Hematopoietic multipotent progenitor cell treated with erythropoietin and hydrocortisone succinate and interleukin-3 and kit ligand, for 4 days (in vitro differentiated cells): ENCODE results near the gene PIK3R6.
"Not testable (repeated sequence)": the region's sequence is repeated elsewhere in the genome, so short reads cannot be mapped to it uniquely, and the experiment has no call there.

ENCODE experiments used
- DNase-seq: peaks from one replicate; pipeline ENCODE4 v3.0.0-alpha.2; 2015

Gene PIK3R6

DNA sequence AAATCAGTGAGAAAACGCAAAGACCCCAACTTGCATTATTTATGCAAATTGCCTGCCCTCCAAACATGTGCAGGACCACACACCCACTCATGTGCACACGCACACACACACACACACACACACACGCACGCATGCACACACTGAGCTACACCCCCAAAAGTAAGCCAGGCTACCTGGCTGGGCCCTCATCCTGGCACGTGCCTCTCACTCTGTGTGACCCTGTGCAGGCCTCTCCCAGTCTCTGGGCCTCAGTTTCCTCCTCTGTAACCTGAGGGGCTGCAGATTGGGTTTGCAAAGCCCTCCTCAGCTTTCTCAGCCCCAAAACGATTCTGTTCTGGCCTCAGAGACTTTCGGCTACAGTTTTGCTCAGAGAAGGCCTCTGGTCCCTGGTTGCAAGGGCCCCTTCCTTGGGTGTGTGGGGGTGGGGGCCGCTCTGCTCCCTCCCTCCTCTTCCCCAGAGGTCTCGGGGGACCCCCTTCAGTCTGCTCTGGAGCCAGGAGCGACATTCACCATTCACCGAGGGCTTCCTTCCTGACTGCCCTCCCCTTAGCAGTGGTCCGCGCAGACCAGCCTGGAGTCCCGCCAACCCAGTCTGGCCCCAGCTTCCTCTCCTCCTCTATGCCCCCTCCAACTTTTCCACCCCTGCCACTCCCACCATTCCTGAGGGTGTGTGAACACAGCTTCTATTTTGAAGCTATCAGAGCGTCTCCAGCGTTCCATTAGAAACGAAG, 5.4 kb upstream of the PIK3R6 start:
- no peak for DNase-seq

DNA sequence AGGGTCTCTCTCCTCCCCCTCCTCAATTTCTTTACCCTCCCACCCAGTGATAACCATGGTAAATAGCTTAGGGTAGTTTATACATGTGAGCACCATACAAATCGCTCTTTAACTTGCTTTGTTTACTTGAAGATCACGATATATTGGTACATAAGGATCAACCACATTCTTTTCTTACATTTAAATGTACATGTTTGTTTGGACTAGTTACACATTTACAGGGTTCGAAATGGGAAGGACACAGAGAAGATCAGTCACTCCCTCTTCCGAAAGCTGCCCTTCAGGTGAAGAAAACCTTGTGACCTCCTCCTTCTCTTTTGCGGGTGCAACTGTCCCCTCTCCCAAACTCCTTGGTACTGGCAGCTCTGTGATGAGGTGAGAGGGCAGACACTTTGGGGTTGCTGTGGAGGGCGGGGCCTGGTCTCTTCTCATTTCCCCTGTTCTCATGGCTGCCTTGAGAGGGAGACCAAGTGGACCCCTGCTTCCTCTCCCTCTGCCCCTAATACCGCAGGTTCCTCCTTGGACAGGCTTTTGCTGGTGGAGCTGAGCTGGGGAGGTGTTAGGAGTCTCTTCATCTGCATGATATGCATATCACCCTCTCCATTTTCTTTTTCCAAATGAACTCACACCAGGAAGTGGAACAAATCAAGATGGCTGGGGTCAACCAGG, 4.7 kb upstream of the PIK3R6 start:
- peak; percentile 72 for DNase-seq

DNA sequence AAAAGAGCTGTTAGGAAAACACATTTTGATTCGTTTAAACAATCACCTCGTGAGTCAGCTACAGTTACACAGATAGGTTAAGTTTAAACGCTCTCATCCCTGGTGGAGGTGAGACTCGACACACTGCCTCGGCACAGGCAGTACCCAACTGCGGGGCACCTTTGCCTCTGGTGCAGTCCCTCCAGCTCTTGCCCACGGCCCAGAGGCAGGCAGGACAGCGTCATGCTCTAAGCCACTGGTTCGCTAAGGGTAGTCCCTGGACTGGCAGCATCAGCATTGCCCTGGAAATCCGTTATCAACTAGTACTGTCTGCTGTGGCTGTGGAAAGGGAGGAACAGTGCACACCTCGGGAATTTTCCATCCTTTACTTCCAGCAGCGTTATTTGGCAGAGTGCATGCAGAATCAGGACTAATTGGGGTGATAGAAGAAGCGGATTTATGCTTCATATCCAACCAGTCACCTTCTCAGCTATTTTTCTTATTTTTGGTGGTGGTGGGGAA, 3.7 kb upstream of the PIK3R6 start:
- no peak for DNase-seq

DNA sequence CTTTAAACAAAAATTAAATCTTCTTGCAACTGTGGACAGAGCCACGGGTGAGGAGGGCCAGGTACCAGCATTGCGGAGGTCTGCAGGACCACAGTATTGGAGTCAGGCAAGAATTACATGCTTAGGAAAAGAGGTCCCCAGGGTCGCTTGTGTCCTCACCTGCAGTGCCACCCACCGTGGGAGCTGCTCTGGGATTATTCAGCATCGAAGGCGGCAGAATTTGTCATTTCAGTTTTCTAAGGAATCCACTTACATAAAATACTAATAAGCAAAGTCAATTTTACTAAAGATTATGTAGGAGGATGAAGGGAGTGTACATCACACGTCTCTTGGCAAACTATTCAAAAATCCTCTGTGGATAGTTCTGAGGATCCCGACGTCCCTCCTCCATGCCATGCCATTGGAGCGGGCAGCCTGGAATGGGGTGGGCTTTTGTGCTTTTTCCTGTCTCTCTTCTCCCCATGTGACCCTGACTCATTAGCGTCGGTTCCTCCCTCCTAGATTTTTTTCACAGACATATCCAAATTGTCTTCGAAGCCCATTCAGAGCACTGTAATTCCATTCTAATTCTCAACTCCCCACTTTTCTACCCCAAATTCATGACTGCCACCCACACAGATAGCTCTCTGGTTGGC, 3.0 kb upstream of the PIK3R6 start:
- no peak for DNase-seq

DNA sequence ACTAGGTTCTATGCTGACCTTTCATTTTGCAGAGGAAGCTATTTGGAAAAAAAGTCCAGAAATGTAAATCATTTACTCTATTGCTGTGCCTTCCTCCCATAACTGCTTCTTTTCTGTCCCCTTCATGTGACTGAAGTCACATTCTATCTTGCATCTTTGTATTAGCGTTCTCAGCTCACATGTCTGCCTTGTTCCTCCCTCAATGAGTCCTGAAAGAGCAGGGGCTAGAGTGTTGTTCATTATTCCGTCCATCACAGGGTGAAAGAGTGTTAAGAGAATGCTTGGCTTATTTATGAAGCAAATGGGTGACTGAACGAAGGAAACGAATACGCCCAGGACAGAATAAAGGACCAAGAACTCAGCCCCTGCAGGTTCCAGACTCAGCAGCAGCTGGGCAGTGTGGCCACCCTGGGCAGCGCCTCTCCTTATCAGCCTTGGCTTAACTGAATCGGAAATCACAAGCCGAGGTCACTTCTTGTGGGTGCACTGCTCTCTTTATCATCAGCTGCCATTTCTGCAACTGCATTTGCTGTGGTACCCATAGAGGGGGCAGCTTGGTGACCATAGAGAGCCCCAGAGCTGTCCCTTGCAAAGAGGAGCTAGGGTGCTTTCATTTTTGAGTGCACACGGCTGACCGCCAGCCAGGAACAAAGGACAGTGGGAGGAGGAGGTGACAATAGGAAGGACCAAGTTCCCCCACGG, 1.8 kb upstream of the PIK3R6 start:
- peak; percentile 64 for DNase-seq

DNA sequence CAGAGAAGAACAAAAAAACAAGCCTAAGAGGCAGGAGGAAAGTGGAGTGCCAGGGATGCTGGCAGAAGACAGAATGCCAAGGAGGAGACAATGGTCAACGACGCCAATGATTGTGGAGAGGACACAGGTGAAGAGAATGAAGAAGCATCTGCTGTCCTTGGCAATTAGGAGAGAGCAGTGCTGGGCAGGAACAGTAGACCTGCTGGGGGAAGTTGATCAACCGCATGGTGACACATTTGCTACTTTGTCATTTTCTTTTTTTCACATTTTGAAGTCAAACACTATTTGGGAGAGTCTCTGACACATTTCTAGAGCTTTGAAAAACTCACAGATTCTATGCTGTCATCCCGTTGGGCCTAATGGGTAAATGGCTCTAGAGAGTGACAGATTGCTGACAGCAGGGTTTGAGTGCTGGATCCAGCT, 1.1 kb upstream of the PIK3R6 start:
- peak; percentile 31 for DNase-seq

DNA sequence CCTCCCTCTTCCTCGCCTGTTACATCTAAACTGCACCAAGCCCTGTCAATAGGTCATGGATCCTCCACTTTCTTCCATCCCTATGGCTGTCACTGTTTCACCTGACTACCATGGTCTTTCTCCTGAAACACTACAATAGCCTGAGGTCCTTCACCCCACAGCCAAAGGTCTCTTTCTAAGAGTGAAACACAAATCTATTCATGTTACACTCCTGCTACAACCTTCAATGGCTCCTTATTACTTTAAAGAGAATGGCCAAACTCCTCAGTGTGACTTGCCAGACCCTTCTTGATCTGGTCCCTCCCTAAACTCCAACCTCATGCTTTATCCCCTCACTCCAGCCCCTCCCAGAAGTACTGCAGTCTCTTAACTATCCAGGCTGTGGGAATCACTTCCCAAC, 618 bp upstream of the PIK3R6 start:
- DNase-seq, result no peak

DNA sequence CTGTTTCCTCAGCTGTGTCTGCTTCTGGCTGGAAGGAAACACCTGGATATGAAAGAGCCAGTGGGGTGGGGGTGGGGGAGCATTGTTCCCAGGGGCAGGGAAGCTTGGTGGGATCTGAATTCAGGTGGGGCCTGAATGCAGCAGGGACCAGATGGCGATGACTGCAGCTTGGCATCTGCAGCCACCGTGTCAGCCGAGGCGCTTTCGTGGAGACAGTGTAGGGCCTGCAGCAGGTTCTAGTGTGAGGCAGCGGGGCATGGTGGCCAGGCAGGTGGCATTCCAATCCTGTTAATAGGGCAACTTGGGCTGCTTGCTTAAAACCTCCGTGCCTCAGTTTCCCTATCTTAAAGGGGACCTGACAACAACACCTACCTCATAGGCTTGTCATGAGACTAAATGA, 1.7 kb downstream of the PIK3R6 start:
- no peak for DNase-seq

DNA sequence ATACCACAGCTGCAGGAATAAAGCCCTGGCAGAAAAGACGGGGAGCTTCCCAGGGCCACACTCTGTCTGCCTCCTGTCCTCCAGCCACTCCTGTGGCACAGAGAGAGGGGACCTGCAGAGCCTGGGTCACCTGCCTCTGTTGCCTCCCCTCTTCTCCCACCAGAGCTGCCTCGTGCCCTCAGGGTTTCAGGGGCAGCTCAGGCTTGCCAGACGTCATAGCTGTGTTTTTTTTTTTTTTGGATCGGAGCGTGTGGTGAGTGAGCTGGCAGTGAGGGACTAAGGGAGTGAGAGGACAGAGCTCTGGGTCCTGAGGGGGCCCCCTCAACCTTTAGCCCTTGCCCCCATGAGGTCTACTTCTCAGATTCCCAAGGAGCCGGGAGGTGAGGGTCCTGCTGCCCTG, 2.1 kb downstream of the PIK3R6 start:
- no peak for DNase-seq

DNA sequence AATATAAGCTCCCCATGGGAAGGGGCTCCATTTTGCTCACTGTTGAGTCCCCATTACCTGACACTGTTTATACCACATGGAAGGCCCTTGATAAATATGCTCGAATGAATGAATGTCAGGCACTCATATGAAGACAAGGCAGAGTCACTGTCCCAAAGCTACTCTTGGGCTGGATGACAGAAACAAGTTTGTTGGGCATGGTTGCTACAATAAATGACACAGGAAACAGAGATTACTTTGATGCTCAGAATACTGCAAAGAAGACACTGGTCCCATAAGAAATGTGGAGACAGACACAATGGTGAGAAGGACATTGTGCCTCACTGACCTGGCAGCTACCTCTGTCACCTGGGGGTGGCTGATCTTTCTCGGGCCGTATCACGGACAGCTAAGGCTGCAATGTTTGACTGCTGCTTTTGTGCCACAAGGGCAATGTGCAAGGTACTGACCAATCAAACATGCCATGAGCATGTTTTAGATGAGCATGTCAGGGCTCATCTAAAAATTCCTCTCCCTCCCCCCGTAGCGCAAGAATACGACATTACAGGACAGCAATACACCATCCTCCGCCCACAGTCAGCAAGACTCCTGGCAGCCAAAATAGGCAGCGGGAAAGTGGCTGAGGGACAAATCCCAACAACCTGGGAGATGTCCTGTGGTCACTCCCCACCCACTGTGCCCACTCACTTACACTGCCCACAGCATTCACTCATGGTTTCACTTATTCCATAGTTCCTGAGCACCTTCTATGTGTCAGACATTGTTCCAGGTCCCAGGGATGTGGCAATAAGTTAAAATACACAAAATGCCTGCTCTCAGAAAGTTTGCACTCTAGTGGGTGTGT, 5.0 kb downstream of the PIK3R6 start:
- DNase-seq, result no peak

DNA sequence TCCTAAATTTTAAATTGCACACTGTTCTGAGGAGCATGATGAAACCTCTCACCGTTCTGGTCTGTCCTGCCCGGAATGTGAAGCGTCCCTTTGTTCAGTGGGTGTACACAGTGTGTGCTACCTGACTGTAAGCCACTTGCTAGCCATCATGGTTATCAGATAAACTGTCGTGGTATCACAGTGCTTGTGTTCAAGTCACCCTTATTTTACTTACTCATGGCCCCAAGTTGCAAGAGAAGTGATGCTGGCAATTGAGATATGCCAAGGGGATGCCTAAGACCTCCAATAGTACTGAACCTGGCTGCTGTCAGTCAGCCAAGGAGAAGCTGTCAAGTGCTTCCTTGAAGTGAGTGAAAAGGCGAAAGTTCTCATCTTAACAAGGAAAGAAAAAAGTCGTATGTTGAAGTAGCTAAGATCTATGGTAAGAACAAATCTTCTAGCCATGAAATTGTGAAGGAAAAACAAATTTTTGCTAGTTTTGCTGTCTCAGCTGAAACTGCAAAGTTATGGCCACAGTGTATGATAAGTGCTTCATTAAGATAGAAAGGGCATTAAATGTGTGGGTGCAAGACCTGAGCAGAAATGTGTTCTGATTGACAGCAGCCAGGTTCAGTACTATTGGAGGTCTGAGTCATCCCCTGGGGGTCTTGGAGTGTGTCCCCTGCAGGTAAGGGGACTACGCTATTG, 5.8 kb downstream of the PIK3R6 start:
- DNase-seq, result peak; percentile 54

DNA sequence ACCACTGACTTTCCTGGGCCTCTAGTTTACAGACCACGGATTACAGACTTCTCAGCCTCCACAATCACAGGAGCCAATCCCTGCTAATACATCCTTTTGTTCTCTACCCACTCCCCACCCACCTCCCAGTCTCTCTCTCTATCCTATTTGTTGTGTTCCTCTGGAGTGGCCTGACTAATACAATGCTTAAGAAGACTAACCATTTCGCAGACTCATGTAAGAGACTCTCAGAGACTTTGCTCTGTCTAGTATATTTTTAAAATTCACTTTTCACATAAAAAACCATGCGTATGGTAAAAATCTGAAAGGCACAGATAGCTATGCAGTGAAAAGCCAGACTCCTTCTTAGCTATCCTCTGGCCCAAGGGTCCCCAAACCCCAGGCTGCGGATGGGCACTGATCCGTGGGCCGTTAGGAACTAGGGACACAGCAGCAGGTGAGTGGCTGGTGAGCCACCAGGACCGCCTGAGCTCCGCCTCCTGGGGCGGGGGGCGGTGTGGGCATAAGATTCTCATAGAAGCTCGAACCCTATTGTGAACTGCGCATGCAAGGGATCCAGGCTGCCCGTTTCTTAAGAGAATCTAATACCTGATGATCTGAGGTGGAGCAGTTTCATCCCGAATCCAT, 7.6 kb downstream of the PIK3R6 start:
- no peak for DNase-seq

DNA sequence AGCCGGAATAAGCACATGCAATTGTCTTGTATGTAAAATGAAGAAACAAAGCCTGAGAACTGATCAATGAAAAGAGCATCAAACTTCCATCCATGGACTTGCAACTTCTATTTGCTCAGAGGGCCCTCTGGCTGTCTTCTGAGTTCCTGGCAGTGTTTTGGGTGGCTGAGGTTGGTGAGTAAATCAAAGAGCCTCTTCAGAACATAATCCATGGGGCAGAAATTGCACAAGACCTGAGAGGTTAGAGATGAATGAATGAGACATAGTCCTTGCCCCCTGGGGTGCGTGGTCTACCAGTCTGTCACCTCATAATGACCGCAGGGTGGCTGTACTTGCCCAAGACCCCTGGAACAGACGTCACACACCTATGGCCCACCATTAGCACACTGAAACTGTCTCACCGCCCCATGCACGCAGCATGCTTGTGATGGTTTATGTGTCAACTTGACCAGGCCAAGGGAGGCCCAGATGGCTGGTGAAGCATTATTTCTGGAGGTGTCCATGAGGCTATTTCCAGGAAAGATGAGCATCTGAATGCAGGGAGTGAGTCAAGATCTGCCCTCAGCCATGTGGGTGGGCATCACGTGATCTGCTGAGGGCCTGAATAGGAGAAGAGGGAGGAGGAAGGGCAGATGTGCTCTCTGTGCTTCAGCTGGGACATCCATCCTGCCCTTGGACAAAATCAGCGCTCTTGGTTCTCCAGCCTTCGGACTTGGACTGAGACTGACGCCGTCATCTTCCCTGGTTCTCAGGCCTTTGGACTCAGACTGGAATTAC, 8.3 kb downstream of the PIK3R6 start:
- DNase-seq, result peak; percentile 68

DNA sequence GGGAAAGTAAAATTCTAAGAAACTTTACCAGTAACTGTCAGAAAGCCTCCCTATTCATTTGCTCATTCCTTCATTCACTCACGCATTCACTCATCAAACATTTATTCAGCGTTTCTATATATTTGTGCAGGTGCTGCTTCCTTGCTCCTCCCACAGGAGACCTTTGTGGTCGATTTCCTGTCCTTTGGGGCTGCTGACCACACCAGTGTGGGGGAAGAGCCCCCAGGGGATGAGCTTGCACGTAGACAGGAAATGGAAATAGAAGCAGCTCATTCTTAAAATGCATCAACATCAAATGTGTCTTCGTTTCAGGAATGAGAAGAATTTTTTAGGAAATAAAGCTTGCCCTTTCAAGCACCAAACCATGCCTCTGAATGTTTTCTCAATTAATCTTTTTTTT, 9.6 kb downstream of the PIK3R6 start:
- DNase-seq, result peak; percentile 41

DNA sequence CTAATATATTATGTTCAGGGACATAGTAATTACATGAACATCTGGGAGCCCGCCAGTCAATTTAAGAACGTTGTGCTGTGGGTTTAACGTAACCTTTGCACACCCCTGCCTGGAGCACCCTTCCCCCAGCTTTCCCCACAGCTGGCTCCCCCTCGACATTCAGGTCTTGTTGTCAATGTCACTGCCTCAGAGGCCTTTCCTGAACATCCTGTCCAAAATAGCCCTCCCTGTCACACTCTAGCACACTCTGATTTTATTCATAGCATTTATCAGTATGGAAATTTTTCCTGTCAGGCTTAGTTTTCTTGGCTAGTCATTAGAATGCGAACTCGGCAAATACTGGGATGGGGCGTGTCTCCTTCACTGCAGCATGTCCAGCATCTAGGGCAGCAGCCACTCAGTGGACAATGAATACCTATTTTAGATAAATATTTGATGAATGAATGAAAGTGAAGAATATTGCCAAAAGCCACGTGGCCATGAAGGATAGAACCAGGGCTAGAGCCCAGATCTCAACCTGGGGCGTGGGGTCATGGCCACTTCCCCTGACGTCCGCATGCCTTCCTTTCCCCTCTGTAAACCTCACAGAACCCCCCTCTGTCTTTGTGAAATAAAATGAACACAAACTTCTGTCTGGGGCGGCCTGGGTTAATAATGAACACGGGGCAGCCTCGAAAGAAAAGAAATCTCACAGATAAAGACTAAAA, 10.5 kb downstream of the PIK3R6 start:
- no peak for DNase-seq

DNA sequence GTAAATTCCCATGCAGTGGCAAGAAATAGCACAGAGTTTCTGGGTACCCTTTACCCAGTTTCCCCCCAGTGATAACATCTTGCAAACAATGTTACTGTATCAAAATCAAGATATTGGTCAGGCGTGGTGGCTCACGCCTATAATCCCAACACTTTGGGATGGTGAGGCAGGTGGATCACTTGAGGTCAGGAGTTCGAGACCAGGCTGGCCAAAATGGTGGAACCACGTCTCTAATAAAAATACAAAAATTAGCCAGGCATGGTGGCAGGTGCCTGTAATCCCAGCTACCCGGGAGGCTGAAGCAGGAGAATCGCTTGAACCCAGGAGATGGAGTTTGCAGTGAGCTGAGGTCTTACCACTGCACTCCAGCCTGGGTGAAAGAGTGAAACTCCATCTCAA, 11.3 kb downstream of the PIK3R6 start:
- DNase-seq, result not testable (repeated sequence)

DNA sequence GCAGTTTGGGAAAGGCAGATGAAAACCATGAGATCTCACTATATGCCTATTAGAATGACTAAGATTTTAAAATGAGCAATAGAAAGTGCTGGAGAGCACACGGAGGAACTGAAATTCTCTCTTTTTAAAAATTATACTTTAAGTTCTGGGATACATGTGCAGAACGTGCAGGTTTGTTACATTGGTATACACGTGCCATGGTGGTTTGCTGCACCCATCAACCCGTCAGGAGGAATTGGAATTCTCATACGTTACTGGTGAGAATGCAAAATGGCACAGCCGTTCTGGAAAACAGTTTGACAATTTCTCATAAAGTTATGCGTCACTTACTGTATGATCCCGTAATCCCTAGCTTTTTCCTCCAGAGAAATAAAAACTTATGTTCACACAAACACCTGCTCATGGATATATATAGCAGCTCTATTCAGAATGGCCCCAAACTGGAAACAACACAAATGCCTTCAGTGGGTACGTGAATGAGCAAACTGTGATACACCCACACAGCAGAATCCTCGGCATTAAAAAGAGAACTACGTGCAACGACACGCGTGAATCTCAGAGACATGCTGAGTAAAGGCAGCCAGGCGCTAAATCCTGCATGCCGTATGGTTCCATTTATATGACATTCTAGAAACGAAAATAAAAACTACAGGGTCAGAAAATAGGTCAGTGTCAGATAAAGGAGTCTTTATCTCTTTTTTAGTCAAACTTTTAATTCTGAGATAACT, 11.8 kb downstream of the PIK3R6 start:
- no peak for DNase-seq

DNA sequence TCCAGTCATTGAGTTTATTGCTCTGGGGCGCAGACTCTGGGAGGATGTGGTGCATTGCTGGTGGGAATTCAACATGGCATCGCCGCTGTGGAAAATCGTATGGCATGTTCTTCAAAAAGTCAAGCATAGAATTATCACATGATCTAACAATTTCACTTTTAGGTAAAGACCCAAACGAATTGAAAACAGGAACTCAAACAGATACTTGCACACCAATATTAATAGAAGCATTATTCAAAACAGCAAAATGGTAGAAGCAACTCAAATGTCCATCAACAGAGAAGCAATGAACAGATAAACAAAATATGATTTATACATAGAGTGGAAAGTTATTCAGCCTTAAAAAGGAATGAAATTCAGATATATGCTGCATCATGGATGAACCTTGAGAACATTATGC, 15.9 kb downstream of the PIK3R6 start:
- DNase-seq, result no peak
